ENCODE measurements around the gene PLEKHA7. TPM values are rescaled to one million over a fixed set of nuclear protein-coding genes. Genes with fewer than 3 reads are reported as not detected.

Gene PLEKHA7
- total RNA-seq, 1 experiment from 2014 or later: 1.7 TPM

DNA sequence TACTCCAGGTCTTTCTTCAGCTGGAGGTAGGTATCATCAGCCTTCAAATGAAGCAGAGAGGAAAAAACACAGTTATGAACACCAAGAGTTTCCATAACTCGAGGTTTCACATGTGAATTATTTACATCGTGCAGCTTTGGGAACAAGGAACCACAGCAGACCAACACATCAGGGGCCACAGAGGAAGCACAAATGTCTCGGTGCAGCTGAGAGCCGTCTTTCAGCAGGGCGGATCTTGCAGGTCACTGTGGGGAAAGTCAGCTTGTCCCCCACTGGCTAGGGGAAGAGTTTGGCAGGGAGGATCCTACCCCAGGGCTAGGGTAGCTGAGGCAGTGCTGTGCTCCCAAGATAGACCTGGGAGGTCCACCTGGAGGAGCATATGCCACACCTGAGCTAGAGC is 201.1 kb downstream of the PLEKHA7 start:
- POLR2A ChIA-PET (ENCODE audit: low non-redundant PET): no interaction called here
- no peak for DNase-seq (ENCODE audit: low spot score)
- TF ChIP-seq EZH2 (IDR thresholded peaks at IDR 0.05; ENCODE audit: borderline replicate concordance, low read depth, low read length, poor library complexity, severe bottlenecking): no peak
- TF ChIP-seq, protein P1, sequence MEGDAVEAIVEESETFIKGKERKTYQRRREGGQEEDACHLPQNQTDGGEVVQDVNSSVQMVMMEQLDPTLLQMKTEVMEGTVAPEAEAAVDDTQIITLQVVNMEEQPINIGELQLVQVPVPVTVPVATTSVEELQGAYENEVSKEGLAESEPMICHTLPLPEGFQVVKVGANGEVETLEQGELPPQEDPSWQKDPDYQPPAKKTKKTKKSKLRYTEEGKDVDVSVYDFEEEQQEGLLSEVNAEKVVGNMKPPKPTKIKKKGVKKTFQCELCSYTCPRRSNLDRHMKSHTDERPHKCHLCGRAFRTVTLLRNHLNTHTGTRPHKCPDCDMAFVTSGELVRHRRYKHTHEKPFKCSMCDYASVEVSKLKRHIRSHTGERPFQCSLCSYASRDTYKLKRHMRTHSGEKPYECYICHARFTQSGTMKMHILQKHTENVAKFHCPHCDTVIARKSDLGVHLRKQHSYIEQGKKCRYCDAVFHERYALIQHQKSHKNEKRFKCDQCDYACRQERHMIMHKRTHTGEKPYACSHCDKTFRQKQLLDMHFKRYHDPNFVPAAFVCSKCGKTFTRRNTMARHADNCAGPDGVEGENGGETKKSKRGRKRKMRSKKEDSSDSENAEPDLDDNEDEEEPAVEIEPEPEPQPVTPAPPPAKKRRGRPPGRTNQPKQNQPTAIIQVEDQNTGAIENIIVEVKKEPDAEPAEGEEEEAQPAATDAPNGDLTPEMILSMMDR (conservative IDR thresholded peaks at IDR 0.05; ENCODE audit: low read depth, low read length): no peak
- no peaks in the 10 kb centered on the region for H3K9me3 ChIP-seq (ENCODE audit: low read depth, low read length, poor library complexity, severe bottlenecking)
- no peaks in the 10 kb centered on the region for H3K36me3 ChIP-seq (ENCODE audit: insufficient read depth, low read length, poor library complexity, severe bottlenecking)
- intact Hi-C loops (cut with micrococcal nuclease; ENCODE audit: unreplicated experiment): no loop called here
- CTCF ChIA-PET: no interaction called here
- no peak overlapping the region for H3K27ac ChIP-seq (ENCODE audit: low read depth, low read length, poor library complexity, severe bottlenecking)
- peaks cover 6% of the 10 kb centered on the region for H3K4me1 ChIP-seq (ENCODE audit: insufficient read depth, low read length, poor library complexity, severe bottlenecking)
- no peak overlapping the region for H3K4me3 ChIP-seq (ENCODE audit: low read depth, low read length, poor library complexity, severe bottlenecking)
- H3K27me3 ChIP-seq (replicated peaks; ENCODE audit: insufficient read depth, low read depth, low read length, poor library complexity): no peaks in the 10 kb centered on the region
- BruUV-seq (replicated peaks): no TSS peak

DNA sequence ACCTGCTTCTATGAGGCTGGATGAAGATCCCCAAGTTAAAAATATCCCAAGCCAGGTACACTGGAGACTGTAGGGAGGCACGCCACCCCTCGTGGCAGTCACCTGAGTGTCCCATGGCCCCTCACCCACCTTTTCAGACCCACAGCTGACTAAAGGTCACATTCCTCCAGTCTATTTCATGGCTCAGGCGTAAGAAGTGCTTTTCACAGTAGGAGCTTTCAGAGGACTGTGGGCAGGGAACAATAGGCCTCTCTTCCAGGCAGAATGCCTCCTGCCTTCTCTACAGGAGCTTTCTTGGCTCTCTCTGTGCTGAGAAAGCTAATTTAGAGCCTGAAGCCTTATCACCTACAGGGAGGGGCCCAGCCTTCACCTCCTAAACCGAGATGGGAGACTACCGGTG is 201.9 kb downstream of the PLEKHA7 start:
- no peak overlapping the region for H3K27ac ChIP-seq (ENCODE audit: low read depth, low read length, poor library complexity, severe bottlenecking)
- H3K27me3 ChIP-seq (replicated peaks; ENCODE audit: insufficient read depth, low read depth, low read length, poor library complexity): no peaks in the 10 kb centered on the region
- no peak overlapping the region for H3K4me3 ChIP-seq (ENCODE audit: low read depth, low read length, poor library complexity, severe bottlenecking)
- no peaks in the 10 kb centered on the region for H3K9me3 ChIP-seq (ENCODE audit: low read depth, low read length, poor library complexity, severe bottlenecking)
- ChIA-PET CTCF (no interaction called here), POLR2A (ENCODE audit: low non-redundant PET) (no interaction called here)
- BruUV-seq (replicated peaks): no TSS peak
- no peaks in the 10 kb centered on the region for H3K36me3 ChIP-seq (ENCODE audit: insufficient read depth, low read length, poor library complexity, severe bottlenecking)
- intact Hi-C loops (cut with micrococcal nuclease; ENCODE audit: unreplicated experiment): no loop called here
- DNase-seq (ENCODE audit: low spot score): no peak
- TF ChIP-seq, protein P1 (conservative IDR thresholded peaks at IDR 0.05; ENCODE audit: low read depth, low read length): no peak
- no peak for TF ChIP-seq EZH2 (IDR thresholded peaks at IDR 0.05; ENCODE audit: borderline replicate concordance, low read depth, low read length, poor library complexity, severe bottlenecking)
- peaks cover 6% of the 10 kb centered on the region for H3K4me1 ChIP-seq (ENCODE audit: insufficient read depth, low read length, poor library complexity, severe bottlenecking)

DNA sequence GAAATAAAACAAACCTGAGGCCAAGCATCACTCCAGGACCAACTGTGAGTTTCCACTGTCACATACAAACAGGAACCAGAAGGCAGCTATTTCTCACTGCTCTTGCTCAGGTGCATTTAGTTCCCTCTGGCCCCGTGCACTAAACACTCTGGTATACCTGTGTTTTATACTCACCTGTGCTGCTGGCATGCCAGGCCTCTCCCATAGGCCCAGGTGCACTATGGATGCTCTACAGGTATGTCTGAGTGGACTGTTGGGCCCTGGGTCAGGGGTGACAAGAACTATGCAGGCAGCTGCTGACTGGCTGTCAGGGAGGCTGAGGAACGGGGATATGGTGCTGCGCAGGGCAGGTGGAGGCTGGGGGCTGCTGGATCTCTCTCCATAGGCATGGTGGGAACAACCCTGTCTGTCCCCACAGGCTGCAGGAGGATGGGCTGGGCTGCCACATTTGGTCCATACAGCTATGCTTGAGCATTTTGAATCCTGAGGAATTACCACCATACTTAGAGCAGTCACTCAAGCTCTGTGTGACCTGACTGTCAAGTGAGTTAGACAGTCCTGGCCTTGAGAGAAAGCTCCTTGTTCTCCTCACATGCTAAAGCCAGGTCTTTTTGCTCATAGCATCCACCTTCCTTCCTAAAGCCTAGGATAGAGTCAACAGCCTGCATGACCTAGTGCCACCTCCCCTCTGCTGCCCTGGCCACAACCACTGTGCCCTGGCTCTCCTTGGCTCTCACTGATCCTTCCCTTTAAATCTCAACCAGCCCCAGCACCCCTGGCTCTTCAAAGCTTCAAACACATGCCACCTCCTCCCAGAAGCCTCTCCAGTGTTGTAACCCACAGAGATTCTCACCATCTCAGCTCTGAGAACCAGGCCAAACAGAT is 202.8 kb downstream of the PLEKHA7 start:
- BruUV-seq (replicated peaks): no TSS peak

More for the DNA sequence above, 202.8 kb downstream of the PLEKHA7 start:
- no peak for TF ChIP-seq EZH2 (IDR thresholded peaks at IDR 0.05; ENCODE audit: borderline replicate concordance, low read depth, low read length, poor library complexity, severe bottlenecking)
- TF ChIP-seq, protein P1 (conservative IDR thresholded peaks at IDR 0.05; ENCODE audit: low read depth, low read length): no peak
- Histone ChIP-seq H3K36me3 (ENCODE audit: insufficient read depth, low read length, poor library complexity, severe bottlenecking) (no peaks in the 10 kb centered on the region), H3K27ac (ENCODE audit: low read depth, low read length, poor library complexity, severe bottlenecking) (no peak overlapping the region), H3K4me3 (ENCODE audit: low read depth, low read length, poor library complexity, severe bottlenecking) (no peak overlapping the region), H3K27me3 (replicated peaks; ENCODE audit: insufficient read depth, low read depth, low read length, poor library complexity) (no peaks in the 10 kb centered on the region), H3K4me1 (ENCODE audit: insufficient read depth, low read length, poor library complexity, severe bottlenecking) (peaks cover 6% of the 10 kb centered on the region), H3K9me3 (ENCODE audit: low read depth, low read length, poor library complexity, severe bottlenecking) (no peaks in the 10 kb centered on the region)
- ChIA-PET CTCF (interaction anchor here (1.5 kb wide), 1 partner anchor 9 kb away, joined by 5 read pairs; no protein-coding TSS in a partner anchor), POLR2A (ENCODE audit: low non-redundant PET) (no interaction called here)
- no peak for DNase-seq (ENCODE audit: low spot score)
- intact Hi-C loops (cut with micrococcal nuclease; ENCODE audit: unreplicated experiment): no loop called here
